Activated T-helper 9 cell treated with anti-CD3 and anti-CD28 coated beads, Interleukin-2, amount 50 U/mL, for 16 hours (primary cell): Measurements from ENCODE around the gene ZEB2.

Experiments used
- DNase-seq: peaks from one replicate; pipeline ENCODE4 v3.0.0-alpha.2; 2020; ENCODE audit warnings: low read depth

Gene ZEB2

DNA sequence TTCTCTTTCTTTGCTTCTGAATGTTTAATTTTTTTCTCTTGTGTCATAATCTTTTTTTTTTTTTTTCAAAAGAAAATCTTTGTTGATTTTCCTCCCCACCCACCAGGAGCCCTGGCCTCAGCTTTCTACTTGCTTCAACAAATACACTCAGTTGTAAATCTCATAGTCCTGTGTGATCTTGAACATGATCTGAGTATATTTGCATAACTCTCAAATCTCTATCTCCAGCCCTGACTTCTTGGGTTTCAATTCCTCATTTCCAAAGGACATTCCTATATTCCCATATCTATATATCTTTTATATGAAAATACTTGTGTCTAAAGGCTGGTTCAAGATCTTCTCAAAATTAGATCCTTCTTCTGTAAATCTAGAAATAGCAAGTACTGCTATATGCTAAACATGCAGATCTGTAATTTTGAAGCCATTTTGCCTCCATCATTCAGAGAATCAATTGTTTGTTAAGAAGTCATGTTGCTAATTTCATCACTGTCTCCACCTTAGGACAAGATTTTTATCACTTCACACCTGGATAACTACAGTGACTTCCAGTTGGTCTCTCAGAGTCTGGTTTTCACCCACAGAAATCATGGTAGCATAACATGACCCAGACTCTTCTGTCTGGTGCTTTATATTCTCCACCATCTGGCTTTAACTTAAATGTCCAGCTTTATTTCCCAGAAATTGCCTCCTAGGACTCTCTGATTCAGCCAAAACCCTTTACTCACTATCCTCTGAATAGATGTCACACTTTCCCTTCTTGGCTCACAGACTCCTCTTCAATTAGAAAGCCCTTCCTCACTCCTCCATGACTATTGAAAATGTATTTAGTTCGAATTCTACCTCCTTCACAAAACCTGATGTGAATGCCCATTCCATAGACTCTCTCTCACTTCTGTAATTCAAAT is 98.1 kb downstream of the ZEB2 start:
- no peak for DNase-seq

DNA sequence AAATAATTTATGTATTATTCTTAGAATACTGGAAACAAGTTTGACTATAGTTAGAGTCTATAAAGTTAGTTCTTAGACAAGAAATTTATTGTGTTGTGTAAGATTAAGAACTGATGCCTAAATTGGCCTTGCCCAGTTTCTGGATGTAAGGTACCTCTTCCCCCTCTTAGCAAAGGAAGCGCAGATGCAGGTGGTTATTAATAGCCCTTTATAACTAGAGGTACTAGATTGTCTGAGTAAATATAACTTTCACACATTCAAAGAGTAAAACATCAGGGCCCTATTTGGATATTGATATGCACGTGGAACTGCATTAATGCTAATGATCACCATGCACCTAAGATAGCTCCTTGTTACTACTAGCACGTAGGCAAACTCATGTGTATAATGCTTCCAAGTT is 100.7 kb downstream of the ZEB2 start:
- no peak for DNase-seq

DNA sequence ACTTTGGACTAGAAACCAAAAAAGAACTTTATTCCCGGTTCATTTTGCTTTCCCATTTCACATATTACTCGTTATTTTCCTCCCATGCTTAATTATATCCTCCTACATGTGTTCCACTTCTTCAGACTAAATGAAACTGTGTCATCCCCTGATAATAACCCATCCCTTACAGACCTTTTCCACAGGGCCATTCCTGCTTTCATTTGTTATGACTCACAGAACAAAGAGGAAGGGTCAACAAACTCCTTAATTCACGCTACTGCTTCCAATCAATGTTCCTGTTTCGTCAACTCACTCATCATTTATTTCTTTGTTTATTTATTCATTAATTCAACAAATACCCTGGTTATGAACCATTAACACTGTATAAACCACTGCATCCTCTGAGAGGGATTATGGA is 104.5 kb downstream of the ZEB2 start:
- no peak for DNase-seq

DNA sequence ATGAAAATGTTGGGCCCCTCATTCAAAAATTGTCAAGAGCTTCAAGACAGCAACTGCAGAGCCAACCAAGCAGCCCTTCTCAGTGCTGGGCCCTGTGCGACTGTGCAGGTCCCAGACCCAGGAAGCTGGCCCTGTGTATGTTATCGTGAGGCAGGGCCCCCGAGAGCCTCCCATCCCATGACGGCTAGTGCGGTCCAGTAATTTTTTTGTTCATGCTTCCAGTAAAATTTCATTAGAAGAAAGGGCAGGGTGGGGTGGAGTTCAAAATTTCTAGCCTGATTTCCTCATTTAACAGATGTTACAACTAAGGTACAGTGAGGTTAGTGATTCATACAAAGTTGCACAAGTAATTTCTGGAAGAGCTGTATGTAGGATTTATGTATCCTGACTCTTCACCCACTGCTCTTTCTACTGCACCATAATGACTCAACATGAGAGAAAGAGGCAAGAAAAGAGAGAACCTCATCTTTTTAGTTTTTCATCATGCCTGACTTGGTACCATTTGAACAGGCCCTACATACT is 105.5 kb downstream of the ZEB2 start:
- DNase-seq = no peak

DNA sequence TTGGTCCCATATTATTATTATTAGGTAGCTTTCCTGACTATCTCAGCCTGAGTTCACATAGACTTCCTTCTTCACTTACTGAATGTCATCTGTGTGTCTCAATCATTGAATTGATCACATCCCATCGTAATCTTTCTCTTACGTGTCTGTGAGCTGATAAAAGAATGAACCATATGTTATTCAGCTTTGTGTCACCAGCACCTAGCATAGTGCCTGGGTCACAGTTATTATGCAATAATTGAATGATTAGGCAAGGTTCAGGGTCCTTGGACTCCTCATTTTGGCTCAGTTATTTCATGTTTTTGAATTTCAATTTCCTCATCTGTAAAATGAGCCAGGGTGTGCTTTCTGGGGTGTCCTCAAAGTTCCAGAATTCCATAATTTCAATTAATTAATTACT is 107.2 kb downstream of the ZEB2 start:
- no peak for DNase-seq

DNA sequence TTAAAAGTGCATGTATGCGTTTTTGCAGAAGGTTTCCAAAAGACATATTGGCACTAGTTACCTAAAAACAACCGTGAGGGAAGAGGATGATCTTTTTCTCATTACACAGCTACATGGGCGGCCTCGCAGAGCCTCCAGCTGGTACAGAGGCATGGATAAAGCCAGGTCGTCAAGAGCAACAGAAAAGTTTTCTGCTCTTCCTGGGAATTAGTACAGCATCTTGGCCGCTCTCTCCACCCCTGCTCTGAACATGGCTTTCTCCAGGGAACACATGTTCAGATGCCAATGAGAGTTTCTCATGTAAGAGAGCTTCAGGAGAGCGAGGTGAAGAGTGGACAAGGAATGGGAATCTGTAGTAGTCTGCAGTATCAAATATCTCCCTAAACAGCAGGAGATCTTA is 108.4 kb downstream of the ZEB2 start:
- no peak for DNase-seq

DNA sequence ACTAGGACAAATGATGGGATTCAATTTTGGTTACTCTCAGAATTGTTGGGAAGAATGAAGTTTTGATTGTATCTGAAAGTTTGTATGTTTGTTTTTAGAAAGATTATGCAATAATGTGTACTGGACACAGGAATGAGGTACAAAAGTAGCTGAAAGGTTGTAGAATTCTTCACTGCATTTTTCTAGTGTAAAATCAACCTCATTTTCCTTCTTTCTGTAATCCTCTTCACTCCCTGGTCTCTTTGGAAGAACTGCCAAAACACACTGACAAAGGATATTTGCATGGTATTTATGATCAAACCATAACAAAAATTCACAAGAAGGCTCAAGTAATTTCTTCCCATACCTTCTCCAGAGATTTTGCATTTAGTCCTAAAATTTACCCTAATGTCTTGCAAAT is 110.7 kb downstream of the ZEB2 start:
- no peak for DNase-seq

DNA sequence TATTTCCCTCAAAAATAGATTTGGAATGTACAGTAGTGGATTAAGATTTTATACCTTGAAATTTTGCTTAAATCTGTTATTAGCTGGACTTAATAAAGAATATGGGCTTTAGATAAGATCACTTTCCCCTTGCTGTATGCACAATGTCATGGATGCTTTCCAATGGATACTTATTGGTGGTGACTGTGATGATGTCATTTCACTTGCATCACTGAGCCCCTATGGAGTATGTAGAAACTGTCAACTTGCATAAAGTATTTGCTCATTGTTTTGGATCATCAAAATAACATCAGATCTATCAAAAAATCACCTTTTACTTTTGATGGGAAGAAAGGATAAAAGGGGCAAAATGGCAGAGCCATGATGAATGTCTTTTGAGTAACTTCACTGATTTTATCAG is 112.7 kb downstream of the ZEB2 start:
- DNase-seq = no peak

DNA sequence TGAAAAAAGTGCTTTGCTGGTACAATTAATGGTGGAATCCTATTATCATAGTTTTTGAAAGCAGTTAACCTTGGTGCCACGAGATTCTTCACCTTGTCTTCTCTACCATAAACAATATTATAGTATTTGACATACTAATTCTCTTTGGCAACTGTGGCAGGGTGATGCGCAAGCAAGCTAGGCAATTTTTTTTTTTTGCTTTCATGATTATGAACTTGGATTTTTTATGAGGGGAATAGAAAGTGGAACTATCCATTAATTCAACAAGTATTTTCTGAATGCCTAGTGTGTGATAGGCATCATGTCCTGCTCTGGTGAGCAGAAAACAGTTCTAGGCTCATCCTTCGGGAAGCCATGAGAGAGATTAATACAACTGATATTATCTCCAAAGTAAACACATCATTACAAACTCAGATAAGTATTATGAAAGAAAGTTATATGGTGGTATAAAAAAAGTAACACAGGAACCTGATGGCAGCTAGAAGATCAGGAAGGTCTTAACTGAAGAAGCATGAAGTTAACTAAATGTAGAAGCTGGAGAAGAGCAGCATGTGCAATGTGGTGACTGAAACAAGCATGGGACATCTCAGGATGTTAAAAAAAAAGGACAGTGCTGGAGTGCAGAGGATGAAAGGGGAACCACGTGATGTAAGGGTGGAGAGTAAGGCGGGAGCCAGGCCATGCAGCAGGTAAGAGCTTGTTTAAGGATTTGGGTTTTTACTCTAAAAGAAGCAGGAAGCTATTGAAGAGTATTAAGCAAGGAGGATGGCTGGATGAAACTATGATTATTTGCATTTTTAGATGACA is 113.7 kb downstream of the ZEB2 start:
- no peak for DNase-seq

DNA sequence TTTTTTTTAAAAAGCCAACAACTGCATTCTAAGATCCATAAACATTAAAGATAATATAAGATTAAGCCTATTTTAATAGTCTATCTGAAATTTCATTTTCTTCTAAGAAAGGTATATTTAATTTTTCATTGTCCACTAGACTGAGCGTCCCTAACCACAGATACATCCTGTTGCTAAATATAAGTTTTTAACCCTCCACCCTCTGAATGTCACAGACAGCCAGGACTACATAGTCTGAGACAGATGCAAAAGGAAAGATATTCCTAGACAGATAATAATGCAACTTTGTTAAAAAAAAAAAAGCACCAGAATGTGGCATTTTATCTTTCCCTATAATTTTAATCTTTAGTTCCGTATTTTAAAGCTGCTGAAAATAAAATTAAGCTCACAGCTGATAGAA is 114.6 kb downstream of the ZEB2 start:
- DNase-seq = no peak

DNA sequence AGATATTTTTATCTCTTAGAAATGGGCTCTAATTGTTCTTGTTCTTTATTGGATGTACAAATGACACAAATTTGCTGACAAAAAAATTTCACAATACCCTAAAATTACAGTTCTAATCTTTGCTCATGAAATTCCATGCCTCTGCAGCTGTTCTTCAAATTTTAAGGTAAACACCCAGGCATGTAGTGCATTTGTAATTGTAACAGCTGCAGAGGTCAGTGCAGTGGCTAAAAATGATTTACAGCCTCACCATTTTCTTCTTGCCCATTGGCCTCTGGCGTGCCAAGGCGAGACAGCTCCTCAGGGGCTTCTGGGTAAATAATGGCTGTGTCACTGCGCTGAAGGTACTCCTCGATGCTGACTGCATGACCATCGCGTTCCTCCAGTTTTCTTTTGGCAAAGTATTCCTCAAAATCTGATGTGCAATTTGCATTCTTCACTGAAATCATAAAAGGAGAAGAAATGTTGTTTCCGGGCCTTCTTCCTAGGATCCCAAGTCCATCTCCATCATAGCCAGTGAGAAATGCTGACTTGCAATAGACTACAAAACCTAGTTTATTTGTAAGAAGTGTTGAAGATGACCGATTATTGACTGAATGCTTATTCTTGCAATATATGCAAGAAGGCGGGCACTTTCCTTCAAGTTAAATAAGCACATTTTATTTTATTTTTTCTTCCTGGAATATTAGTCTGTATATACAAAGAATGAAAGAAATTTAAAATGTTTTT is 115.2 kb downstream of the ZEB2 start:
- no peak for DNase-seq

DNA sequence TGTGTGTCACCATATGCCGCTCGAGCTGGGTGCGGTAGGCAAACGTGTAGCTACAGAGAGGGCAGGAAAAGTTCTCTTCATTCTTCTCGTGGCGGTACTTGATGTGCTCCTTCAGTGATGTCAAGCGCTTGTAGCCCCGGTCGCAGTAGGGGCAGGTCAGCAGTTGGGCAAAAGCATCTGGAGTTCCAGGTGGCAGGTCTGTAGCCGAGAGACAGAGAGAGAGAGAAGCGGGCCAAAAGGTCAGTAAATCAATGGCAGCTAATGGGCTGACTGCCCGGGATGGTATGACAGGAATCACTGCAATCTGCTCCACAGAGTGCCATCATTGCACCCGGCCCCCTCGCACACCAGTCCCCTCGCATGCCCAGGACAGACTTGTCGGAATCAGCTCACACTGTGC is 116.0 kb downstream of the ZEB2 start:
- no peak for DNase-seq

DNA sequence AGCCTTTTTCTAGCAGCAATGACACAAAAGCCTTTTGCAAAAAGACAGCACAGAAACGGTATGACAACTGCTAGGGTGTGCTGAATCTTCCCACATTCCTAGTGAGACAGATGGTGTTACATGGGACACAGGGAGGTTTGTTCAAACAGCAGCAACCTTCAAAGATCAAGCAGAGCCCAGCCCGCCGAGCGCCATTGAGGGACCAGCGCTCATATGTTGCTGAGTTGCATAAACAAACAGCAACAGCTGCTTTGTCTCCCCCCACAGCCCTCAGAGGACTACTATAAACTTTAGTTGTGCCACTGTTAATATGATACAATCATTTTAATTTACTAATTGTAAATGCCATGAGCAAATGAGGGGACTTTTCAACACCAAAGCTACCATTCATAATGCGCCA is 117.7 kb downstream of the ZEB2 start:
- DNase-seq = no peak

DNA sequence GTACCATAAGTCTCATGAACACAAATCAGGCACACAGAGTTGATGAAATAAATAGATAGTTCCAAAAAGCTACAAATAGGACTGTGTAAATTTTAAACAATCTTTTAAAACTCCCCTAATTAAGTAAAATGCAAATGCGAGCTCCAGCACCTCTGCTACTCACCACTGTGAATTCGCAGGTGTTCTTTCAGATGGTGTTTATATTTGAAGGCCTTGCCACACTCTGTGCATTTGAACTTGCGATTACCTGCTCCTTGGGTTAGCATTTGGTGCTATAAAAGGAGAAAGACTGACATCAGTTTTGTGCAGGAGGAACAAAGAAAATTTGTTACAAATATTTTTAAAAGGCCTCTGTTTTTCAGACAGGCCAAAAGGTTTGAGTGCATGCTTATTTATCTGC is 118.9 kb downstream of the ZEB2 start:
- DNase-seq = no peak

DNA sequence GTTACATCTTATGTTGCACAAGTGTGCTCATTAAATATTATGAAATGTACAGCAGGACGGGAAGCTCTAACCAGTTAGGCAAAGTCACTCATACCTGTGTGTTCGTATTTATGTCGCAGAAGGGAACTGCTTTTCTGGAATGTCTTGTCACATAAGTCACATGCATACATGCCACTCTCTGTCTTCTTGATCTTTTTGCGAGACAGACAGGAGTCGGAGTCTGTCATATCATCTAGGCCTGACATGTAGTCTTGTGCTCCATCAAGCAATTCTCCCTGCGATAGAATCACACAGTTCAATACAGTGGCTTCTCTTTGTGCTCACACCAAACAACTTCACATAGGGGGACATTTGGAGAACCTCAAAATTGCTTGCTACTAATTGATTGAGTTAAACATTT is 123.6 kb downstream of the ZEB2 start:
- no peak for DNase-seq

DNA sequence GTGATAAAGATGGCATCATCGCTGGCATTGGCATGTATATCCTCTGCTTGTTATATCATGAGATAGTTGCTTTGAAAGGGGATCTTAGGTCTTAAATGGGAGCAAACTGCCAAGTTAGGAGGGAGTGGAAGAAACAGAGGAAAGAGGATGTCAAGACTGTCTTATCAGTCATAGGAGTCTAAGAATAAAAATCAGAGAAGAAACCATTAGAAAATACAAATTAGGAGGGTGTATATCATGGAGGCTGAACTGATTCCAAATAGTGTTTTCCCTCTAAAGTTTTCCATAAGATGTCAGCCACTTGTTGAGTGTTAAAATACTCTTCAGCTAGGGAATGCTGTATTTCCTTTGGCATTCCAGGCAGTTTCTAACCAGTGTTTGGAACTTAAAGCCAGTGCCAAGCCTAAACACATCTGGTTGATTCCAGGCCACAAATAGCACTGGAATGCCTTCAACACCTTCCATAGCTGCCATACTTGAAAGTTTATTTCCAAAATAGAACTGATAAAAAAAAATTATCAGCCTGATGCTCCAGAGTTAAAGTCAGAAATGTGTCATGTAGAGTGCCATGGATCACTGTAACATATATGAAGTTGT is 129.4 kb downstream of the ZEB2 start:
- DNase-seq = no peak

DNA sequence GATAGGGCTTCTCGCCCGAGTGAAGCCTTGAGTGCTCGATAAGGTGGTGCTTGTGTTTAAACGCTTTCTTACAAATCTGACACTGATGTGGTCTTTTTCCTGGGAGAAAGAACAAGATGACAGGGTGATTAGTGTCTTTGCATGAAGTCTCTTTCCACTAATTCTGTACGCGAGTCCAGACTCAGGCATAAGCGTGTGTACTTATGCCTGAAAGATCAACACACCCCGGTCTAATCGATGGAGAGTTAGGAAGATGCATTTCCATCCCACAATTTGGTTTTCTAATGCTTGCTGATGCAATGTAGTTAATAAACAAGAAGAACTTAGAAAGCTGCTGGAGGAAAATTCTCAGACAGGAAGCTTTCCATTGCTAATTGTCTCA is 130.0 kb downstream of the ZEB2 start:
- DNase-seq = no peak

DNA sequence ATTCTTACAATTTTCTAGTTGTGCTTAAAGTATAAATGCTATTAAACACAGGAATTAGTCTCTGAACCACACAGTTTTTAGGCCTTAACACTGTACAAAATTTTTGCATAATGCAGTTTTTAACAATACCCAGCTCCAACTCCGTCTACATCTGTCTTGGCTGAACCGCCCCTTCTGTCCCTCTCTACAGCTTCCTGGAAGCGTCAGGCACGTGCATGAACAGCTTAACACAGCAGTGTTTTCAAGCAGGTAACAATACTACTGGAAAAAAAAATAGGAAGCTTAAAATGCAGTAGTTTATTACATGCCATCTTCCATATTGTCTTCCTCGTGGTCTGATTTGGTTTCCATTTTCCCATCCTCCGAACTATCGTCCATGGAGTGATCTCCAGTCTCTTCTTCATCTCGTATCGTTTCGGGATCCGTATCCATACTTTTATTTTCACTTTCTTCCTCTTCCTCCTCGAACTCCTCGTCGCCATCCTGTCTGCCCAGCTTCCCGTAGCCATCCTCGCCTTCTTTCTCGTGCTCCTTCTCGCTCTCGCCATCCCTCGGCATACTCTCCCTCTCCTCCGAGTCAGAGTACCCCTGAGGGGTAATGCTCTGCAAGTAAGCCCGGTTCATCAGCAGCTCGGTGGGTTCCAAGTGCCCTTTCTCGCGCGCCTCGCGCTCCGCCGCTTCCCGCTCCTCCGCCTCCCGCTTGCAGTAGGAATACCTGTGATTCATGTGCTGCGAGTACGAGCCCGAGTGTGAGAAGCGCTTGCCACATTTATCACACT is 130.6 kb downstream of the ZEB2 start:
- no peak for DNase-seq

DNA sequence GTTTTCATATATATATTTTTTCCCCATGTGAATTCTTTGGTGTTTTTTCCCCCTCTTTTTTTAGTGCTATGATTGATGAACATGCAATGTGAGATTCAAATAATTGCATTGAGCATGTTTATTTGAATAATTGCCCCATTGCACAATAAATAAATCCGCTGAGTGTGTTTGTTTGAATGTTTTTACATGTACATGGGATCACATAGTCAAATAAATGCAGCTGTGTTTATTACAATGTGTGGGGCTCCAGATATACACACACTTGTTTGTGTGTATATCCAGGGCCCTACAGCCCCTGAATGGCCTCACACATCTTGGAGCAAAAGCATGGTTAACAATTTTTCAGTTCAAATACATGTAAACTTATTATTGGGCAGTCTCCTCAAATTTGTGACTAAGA is 134.5 kb downstream of the ZEB2 start:
- DNase-seq = no peak

DNA sequence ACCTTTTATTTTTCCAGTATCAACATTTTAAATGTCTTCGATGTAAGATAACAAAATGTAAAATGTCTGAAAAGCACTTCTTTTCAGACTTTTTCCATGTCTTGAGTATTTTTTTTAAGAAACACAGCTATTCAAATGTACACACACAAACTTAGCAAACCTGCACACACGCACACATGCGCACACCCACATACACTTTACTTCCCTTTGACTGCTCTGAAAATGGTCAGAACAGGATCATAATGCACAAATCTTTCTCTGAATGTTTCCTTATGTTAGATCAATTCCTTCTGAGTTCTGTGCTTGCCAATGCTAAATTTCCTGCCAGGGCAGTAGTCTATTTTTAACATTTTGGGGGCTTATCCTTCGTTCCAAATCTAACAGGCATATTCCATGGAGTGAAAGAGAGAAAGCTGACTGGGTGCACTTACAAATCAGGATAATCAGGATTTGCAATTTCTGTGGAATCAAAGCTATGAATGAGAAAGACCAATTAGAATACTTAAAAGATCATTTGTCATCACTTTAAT is 136.3 kb downstream of the ZEB2 start:
- no peak for DNase-seq

DNA sequence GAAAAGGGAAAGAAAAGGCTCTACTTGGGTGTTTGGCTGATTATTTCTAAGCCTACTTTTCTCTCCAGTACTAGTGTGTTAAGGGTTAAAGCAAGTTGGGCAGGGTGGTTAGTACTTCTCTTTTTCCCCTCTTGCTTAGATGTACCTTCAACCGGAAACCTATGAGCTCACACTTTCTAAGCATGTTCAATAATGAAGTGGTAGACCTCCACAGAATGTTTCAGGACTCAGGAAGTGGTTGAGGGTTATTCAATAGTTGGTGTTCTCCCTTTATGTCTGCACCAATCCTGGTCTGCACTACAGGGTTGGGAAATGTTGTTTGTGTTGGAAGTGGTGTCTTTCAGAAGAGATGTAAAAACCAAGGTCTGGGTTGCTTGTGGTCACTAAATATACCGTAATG is 137.1 kb downstream of the ZEB2 start:
- DNase-seq = no peak
